ENCODE measurements around the gene GALK2. TPM values are rescaled to one million over a fixed set of nuclear protein-coding genes. Genes with fewer than 3 reads are reported as not detected.

The GALK2 gene
- total and polyA plus RNA-seq, 2 experiments from 2014 or later: 11.5 to 23.0 TPM

- Histone ChIP-seq H3K4me1 (ENCODE audit: insufficient read depth) (peaks cover 18% of the 10 kb centered on the region), H2AFZ (no peak overlapping the region), H3K27ac (ENCODE audit: low read depth) (no peak overlapping the region), H3K9me2 (ENCODE audit: insufficient read depth) (peaks cover 3% of the 10 kb centered on the region; the same call in 1 of the 2 replicates), H3K27me3 (ENCODE audit: insufficient read depth) (no peaks in the 10 kb centered on the region), H3K4me3 (no peak overlapping the region), H3F3A (replicated peaks; ENCODE audit: low read depth) (no peaks in the 10 kb centered on the region), H3K36me3 (ENCODE audit: insufficient read depth) (no peaks in the 10 kb centered on the region), H3K4me2 (no peak overlapping the region), H4K20me1 (replicated peaks; ENCODE audit: insufficient read depth) (no peaks in the 10 kb centered on the region), H3K79me2 (replicated peaks; ENCODE audit: insufficient read depth) (no peaks in the 10 kb centered on the region)
- ATAC-seq (no peak), DNase-seq (ENCODE audit: low spot score) (no peak)
- Mint-ChIP-seq H3K9me3 (no peaks in the 10 kb centered on the region), H3K4me3 (no peak overlapping the region), H3K27ac (no peak overlapping the region), H3K4me1 (peaks cover 14% of the 10 kb centered on the region), H3K36me3 (ENCODE audit: low read depth) (peaks cover 4% of the 10 kb centered on the region; the same call in 1 of the 3 replicates), H3K27me3 (ENCODE audit: insufficient read depth, low read depth, poor library complexity) (no peaks in the 10 kb centered on the region)
- TF ChIP-seq POLR2AphosphoS5 (IDR thresholded peaks at IDR 0.05; ENCODE audit: low read depth) (no peak), ZNF114 (CRISPR knock-in tag; IDR thresholded peaks at IDR 0.05) (no peak), NANOG (IDR thresholded peaks at IDR 0.05; ENCODE audit: borderline replicate concordance) (no peak), STAT1 (IDR thresholded peaks at IDR 0.05; ENCODE audit: unreplicated experiment) (no peak), CREB1 (CRISPR knock-in tag; IDR thresholded peaks at IDR 0.05; ENCODE audit: low read depth) (no peak), ZNF331 (CRISPR knock-in tag; IDR thresholded peaks at IDR 0.05; ENCODE audit: low read depth) (no peak), JUNB (IDR thresholded peaks at IDR 0.05; ENCODE audit: unreplicated experiment) (no peak), ETS1 (IDR thresholded peaks at IDR 0.05) (no peak), EZH2 (IDR thresholded peaks at IDR 0.05; ENCODE audit: low read depth, unreplicated experiment) (no peak), EZH2phosphoT487 (IDR thresholded peaks at IDR 0.05; ENCODE audit: unreplicated experiment) (no peak)
- TF ChIP-seq, protein P1, sequence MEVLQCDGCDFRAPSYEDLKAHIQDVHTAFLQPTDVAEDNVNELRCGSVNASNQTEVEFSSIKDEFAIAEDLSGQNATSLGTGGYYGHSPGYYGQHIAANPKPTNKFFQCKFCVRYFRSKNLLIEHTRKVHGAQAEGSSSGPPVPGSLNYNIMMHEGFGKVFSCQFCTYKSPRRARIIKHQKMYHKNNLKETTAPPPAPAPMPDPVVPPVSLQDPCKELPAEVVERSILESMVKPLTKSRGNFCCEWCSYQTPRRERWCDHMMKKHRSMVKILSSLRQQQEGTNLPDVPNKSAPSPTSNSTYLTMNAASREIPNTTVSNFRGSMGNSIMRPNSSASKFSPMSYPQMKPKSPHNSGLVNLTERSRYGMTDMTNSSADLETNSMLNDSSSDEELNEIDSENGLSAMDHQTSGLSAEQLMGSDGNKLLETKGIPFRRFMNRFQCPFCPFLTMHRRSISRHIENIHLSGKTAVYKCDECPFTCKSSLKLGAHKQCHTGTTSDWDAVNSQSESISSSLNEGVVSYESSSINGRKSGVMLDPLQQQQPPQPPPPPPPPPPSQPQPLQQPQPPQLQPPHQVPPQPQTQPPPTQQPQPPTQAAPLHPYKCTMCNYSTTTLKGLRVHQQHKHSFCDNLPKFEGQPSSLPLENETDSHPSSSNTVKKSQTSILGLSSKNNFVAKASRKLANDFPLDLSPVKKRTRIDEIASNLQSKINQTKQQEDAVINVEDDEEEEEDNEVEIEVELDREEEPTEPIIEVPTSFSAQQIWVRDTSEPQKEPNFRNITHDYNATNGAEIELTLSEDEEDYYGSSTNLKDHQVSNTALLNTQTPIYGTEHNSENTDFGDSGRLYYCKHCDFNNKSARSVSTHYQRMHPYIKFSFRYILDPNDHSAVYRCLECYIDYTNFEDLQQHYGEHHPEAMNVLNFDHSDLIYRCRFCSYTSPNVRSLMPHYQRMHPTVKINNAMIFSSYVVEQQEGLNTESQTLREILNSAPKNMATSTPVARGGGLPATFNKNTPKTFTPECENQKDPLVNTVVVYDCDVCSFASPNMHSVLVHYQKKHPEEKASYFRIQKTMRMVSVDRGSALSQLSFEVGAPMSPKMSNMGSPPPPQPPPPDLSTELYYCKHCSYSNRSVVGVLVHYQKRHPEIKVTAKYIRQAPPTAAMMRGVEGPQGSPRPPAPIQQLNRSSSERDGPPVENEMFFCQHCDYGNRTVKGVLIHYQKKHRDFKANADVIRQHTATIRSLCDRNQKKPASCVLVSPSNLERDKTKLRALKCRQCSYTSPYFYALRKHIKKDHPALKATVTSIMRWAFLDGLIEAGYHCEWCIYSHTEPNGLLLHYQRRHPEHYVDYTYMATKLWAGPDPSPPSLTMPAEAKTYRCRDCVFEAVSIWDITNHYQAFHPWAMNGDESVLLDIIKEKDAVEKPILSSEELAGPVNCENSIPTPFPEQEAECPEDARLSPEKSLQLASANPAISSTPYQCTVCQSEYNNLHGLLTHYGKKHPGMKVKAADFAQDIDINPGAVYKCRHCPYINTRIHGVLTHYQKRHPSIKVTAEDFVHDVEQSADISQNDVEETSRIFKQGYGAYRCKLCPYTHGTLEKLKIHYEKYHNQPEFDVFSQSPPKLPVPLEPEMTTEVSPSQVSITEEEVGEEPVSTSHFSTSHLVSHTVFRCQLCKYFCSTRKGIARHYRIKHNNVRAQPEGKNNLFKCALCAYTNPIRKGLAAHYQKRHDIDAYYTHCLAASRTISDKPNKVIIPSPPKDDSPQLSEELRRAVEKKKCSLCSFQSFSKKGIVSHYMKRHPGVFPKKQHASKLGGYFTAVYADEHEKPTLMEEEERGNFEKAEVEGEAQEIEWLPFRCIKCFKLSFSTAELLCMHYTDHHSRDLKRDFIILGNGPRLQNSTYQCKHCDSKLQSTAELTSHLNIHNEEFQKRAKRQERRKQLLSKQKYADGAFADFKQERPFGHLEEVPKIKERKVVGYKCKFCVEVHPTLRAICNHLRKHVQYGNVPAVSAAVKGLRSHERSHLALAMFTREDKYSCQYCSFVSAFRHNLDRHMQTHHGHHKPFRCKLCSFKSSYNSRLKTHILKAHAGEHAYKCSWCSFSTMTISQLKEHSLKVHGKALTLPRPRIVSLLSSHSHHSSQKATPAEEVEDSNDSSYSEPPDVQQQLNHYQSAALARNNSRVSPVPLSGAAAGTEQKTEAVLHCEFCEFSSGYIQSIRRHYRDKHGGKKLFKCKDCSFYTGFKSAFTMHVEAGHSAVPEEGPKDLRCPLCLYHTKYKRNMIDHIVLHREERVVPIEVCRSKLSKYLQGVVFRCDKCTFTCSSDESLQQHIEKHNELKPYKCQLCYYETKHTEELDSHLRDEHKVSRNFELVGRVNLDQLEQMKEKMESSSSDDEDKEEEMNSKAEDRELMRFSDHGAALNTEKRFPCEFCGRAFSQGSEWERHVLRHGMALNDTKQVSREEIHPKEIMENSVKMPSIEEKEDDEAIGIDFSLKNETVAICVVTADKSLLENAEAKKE (CRISPR knock-in tag; IDR thresholded peaks at IDR 0.05): no peak
- TF ChIP-seq, protein P2, sequence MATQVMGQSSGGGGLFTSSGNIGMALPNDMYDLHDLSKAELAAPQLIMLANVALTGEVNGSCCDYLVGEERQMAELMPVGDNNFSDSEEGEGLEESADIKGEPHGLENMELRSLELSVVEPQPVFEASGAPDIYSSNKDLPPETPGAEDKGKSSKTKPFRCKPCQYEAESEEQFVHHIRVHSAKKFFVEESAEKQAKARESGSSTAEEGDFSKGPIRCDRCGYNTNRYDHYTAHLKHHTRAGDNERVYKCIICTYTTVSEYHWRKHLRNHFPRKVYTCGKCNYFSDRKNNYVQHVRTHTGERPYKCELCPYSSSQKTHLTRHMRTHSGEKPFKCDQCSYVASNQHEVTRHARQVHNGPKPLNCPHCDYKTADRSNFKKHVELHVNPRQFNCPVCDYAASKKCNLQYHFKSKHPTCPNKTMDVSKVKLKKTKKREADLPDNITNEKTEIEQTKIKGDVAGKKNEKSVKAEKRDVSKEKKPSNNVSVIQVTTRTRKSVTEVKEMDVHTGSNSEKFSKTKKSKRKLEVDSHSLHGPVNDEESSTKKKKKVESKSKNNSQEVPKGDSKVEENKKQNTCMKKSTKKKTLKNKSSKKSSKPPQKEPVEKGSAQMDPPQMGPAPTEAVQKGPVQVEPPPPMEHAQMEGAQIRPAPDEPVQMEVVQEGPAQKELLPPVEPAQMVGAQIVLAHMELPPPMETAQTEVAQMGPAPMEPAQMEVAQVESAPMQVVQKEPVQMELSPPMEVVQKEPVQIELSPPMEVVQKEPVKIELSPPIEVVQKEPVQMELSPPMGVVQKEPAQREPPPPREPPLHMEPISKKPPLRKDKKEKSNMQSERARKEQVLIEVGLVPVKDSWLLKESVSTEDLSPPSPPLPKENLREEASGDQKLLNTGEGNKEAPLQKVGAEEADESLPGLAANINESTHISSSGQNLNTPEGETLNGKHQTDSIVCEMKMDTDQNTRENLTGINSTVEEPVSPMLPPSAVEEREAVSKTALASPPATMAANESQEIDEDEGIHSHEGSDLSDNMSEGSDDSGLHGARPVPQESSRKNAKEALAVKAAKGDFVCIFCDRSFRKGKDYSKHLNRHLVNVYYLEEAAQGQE (IDR thresholded peaks at IDR 0.05; ENCODE audit: unreplicated experiment): no peak
- TF ChIP-seq, protein P3, sequence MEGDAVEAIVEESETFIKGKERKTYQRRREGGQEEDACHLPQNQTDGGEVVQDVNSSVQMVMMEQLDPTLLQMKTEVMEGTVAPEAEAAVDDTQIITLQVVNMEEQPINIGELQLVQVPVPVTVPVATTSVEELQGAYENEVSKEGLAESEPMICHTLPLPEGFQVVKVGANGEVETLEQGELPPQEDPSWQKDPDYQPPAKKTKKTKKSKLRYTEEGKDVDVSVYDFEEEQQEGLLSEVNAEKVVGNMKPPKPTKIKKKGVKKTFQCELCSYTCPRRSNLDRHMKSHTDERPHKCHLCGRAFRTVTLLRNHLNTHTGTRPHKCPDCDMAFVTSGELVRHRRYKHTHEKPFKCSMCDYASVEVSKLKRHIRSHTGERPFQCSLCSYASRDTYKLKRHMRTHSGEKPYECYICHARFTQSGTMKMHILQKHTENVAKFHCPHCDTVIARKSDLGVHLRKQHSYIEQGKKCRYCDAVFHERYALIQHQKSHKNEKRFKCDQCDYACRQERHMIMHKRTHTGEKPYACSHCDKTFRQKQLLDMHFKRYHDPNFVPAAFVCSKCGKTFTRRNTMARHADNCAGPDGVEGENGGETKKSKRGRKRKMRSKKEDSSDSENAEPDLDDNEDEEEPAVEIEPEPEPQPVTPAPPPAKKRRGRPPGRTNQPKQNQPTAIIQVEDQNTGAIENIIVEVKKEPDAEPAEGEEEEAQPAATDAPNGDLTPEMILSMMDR (conservative IDR thresholded peaks at IDR 0.05; ENCODE audit: low read depth in 2 of 2): no peak
Measured at GRCh38 chr15:49182128-49182527, 12.1 kb downstream of the GALK2 start.
